Measurements from ENCODE around the gene FAM151B.

FAM151B gene

GRCh38 chr5:80591352-80591751, 103.5 kb downstream of the FAM151B start:
- DNase-seq, result no peak

GRCh38 chr5:80592105-80592504, 104.2 kb downstream of the FAM151B start:
- DNase-seq, result no peak

Measured in NCI-H69 (cell line).